RPMI8226 (cell line): ENCODE data around the gene ASCC1.

Source experiments
- DNase-seq: peaks from one replicate; pipeline ENCODE4 v3.0.0-alpha.2; 2015

ASCC1 gene

DNA sequence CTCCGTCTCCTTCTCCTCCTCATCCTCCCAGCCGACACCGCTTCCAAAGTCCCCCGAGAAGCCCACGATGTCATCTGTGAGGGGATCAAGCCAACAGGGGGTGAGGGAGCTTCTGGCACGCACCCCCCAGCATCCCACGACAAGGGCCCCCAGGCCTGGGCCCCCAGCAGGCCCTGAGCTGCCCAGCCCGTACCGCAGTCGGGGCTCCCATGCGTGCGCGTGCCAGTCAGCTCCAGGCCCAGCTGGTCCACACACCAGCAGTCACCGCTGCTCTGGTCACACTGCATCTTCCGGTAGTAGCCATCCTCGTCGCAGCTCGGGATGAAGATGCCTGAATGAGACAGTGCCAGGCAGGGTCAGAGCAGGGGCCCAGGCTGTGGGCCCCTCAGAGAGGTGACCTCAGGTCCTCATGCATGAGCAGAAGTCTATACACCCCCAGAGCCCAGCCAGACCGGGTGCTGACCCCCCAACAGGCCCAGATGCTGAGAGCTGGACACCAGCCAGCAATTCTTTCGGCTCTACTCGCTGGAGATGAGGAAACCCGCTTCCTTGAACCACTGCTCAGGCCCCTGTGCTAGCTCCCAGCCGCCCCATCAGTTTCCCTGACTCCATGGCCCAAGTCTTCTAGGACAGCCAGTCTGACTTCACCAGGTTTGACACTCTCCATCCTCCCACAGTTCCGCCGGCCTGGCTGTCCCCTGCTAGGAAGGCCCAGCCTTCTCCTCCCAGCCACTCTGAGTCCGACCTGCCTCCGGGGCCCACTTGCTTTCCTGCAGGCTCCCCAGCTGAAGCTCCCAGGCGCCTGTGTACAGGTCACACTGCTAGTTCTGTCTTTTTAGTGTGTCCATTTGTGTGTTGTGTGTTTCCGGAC lies 153.0 kb downstream of the ASCC1 start:
- DNase-seq: no peak

DNA sequence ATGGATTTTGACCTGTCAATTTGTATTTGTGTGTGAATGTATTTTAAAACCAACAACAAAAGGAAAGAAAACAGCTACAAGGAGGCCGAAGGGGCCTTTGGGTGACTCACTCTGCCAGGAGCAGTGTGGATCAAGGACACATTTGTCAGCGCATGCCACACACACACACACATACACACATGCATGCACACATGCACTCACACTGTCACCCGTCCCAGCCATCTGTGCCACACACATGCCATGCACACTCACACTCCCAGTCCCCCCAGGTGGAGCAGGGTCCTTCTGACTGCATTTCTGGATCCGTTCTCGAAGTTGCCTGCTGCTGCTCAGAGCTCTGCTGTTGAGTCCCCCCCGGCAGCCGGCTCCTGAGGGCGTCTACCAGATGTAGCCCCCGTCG lies 153.7 kb downstream of the ASCC1 start:
- DNase-seq: no peak

- DNase-seq: no peak
Observed at GRCh38 chr10:72061930-72062329, 154.1 kb downstream of the ASCC1 start.

GRCh38 chr10:72061491-72061890 lies 154.6 kb downstream of the ASCC1 start:
- DNase-seq: peak; percentile 18

DNA sequence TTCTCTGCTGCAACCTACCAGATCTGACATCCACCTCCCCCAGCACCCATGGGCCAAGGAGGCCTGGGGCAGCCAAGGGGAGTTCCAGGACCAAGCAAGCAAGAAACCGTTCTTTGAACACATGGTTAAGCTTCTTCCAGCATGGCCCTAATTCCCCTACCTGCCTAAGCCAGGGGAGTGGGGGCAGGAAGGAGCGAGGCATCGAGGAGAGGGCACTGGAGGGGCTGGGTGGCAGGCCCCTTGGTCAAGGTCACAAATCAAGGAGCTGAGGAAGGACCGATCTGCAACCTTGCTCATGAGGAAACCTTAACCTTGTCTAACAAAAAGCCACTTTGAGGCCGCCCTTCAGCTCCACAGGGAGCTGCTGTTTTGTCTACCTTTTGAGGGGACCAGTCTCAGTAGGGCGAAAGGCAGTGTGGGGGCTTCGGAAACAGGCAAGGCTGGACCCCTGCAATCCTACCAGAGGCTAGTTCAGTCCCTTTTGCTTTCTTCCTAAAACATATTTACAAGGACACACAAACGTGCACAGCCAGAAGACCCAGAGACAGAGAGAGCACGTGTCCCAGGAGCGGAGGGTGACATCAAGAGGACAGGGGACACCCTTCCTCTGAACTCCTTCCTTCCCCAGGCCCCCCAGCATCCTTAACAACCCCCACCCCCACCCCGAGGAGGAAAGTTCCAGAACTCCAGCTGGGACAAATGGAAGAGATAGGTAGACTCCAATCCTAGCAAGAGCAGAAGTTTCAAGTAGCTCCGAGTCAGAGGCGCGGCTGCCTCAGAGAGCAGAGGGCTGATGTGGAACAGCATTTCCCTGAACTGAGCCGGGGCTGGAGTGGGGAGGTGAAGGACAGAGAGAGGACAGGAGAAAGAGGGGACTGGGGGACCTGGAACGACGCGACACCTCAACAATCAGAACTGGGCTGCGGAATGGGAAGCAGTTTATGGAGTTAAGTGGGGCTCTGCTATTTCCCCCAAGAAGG lies 155.9 kb downstream of the ASCC1 start:
- DNase-seq: no peak

DNA sequence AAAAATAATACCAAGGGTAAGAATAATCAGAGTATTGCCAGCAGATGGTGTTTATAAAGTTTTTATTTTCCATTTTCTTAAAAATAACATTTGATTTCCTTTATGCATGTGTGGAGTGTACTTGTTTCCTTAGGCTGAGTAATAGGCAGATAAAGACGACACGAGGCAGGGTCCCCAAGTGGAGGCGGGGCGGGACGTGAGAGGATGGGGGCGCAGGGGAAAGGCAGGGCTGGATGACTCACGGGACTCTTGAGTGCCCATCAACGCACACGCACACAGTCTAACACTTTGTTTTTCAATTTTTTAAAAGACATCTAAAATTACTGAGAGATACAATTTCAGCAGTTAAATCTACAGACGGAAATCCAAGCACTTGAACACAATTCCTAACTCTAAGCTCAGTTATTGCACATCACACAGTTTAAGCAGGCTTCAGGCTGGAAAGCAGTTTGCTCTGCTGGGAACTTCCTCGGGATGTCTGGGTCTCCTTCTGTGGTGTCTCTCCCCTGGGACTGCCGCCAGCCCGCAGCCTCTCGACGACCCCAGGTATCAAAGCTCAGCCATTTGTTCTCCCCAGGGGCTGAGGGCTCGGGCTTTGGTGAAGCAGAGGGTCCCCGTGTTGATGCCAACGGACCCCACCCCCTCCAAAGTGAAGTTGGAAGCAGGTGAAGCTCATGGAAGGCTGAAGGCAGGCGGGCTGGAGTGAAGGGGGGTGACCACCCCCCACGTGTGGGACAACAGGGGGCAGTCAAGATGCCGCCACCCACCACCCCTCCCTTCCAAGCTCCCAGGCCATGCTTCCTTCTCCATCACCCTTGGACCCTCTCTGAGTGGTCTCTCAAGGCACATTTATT lies 156.9 kb downstream of the ASCC1 start:
- DNase-seq: no peak

- DNase-seq: no peak
Observed at GRCh38 chr10:72058347-72058898, 157.7 kb downstream of the ASCC1 start.

- DNase-seq: no peak
Observed at GRCh38 chr10:72056932-72057751, 158.9 kb downstream of the ASCC1 start.

GRCh38 chr10:72056113-72056512 lies 160.0 kb downstream of the ASCC1 start:
- no peak for DNase-seq

- no peak for DNase-seq
Observed at GRCh38 chr10:72053690-72054089, 162.4 kb downstream of the ASCC1 start.

DNA sequence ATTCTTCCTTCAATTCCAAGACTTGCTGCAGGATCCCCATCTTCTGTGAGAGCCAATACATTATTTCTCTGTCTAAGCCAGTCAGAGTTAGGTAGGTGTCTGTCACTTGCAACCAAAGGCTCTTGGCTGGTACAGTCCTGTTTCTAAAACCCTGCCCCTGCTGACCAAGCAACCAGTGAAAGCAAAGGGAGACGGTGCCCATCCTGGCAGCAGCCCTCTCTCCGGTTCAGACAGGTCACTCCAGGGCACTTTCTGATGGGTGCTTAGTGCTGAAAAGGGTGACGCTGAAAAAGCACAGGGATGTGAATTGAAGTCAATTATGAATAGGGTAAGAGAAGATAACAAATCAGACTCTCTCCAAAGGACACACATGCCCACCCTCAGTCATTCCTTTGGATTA lies 165.2 kb downstream of the ASCC1 start:
- no peak for DNase-seq

- DNase-seq: no peak
Observed at GRCh38 chr10:72049969-72050781, 165.9 kb downstream of the ASCC1 start.

GRCh38 chr10:72049472-72049871 lies 166.6 kb downstream of the ASCC1 start:
- DNase-seq: no peak

DNA sequence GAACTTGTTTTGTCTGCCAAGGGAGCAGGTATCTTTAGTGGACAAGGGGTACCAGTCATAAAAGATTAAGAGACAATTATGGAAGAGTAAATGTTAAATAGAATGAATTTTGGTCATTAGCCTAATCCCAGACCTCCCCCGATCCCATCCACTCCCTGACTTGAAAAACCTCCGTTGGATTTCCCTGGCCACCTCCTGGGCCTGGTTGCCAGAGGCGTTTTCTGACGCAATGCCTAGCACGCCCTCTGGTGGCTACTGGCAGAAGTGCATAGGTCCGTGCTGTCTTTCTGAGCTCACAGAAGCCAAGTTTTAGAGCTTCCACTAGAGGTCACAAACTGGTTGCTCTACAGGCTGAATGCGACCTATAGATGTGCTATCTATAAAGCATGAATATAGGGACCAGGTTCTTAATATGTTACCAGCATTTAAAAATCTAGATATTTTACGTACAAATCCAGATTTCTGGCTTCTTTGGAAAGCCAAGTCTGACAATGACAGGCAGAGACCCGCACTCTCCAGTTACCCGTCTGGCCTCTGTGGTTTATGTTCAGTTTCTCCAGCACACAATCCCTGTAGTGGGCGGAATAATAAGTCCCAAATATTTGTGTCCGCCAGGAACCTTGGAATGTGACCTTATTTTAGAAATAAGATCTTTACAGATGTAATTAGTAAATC lies 167.5 kb downstream of the ASCC1 start:
- DNase-seq: peak; percentile 85
